ENCODE results near the gene COPZ2. TPM values are rescaled to one million over a fixed set of nuclear protein-coding genes. Genes with fewer than 3 reads are reported as not detected.

COPZ2 gene
- total and polyA plus RNA-seq, 4 donors, result 7.8 to 137 (median 31.3) TPM

- Histone ChIP-seq H3K4me3 (ENCODE audit: low read depth, low read length) (no peak overlapping the region), H3K27me3 (ENCODE audit: control insufficient read depth, insufficient read depth, low read length) (no peaks in the 10 kb centered on the region), H3K27ac (ENCODE audit: low read depth, low read length) (no peak overlapping the region), H3K9me3 (ENCODE audit: control insufficient read depth, insufficient read depth, low read length) (no peaks in the 10 kb centered on the region), H3K4me1 (ENCODE audit: control insufficient read depth, insufficient read depth, low read length) (peaks cover 40% of the 10 kb centered on the region), H3K36me3 (ENCODE audit: control insufficient read depth, insufficient read depth, low read length) (peaks cover 79% of the 10 kb centered on the region)
- no peak for DNase-seq (ENCODE audit: low read depth in 4 of 6, low spot score in 6 of 6)
- 83% methylated on average over 1 of the region's 4 CpGs for WGBS (ENCODE audit: insufficient coverage)
These were observed 20.0 kb upstream of the COPZ2 start for GRCh38 chr17:48057626-48058025.

DNA sequence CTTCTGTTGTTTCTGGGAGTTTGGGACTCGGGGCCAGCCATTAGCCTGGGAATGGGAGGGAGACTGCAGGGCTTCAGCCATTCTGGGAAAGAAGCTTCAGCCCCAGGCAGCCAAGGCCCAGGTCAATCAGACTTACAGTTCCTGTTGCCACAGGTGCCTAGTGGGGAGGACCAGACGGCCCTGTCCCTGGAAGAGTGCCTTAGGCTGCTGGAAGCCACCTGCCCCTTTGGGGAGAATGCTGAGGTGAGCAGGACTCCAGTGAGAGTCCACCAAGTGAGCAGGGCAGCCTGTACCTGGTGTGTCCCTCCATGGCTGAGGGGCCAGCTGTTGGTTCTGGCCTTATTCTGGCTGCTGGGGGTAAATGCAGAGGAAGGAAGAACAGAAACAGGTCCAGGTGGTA lies 19.3 kb upstream of the COPZ2 start:
- peaks cover 73% of the 10 kb centered on the region for H3K36me3 ChIP-seq (ENCODE audit: control insufficient read depth, insufficient read depth, low read length)
- no peaks in the 10 kb centered on the region for H3K27me3 ChIP-seq (ENCODE audit: control insufficient read depth, insufficient read depth, low read length)
- H3K4me3 ChIP-seq (ENCODE audit: low read depth, low read length), result no peak overlapping the region
- peaks cover 48% of the 10 kb centered on the region for H3K4me1 ChIP-seq (ENCODE audit: control insufficient read depth, insufficient read depth, low read length)
- no peak for DNase-seq (ENCODE audit: low read depth in 4 of 6, low spot score in 6 of 6)
- H3K9me3 ChIP-seq (ENCODE audit: control insufficient read depth, insufficient read depth, low read length), result no peaks in the 10 kb centered on the region
- WGBS (ENCODE audit: insufficient coverage), result 86% methylated on average over 2 of the region's 2 CpGs
- H3K27ac ChIP-seq (ENCODE audit: low read depth, low read length), result no peak overlapping the region

GRCh38 chr17:48056246-48056745 lies 18.7 kb upstream of the COPZ2 start:
- 87% methylated on average over 3 of the region's 10 CpGs for WGBS (ENCODE audit: insufficient coverage)
- Histone ChIP-seq H3K9me3 (ENCODE audit: control insufficient read depth, insufficient read depth, low read length) (no peaks in the 10 kb centered on the region), H3K4me1 (ENCODE audit: control insufficient read depth, insufficient read depth, low read length) (peaks cover 54% of the 10 kb centered on the region), H3K4me3 (ENCODE audit: low read depth, low read length) (no peak overlapping the region), H3K27ac (ENCODE audit: low read depth, low read length) (no peak overlapping the region), H3K27me3 (ENCODE audit: control insufficient read depth, insufficient read depth, low read length) (no peaks in the 10 kb centered on the region), H3K36me3 (ENCODE audit: control insufficient read depth, insufficient read depth, low read length) (peaks cover 72% of the 10 kb centered on the region)
- DNase-seq (ENCODE audit: low read depth in 4 of 6, low spot score in 6 of 6), result no peak

DNA sequence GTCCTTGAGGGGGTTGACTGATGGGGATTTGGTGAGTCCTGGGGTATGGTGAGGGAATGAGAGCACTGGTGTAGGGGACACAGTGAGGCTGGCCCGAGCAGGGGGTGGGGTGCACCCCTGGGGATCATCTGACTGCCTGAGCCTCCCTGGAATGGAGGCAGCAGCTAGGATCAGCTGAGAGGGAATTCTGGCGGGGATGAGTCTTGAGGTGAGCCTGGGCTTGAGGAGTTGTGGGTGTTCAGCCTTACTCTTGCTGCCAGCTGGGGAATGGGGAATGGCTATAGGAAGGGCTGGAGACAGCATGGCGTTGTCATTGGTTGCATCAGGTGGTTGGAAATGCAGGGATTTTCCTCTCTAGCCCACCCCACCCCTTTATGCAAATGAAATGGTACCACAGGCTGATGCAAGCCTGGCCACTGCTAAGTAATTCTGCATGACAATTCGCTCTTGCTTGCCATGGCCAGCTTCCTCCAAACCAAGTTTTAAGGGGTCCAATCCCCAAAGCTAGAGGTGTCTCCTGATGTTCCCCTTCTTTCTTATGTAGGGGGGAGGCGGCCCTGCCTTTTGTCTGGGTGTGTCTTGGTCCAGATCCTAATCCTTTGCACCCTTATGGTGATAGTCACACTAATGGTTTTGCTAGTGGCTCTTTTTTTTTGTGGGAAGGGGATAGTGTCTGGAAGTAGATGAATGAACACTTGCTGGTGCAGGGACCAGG lies 18.1 kb upstream of the COPZ2 start:
- Histone ChIP-seq H3K27ac (ENCODE audit: low read depth, low read length) (no peak overlapping the region), H3K9me3 (ENCODE audit: control insufficient read depth, insufficient read depth, low read length) (no peaks in the 10 kb centered on the region), H3K36me3 (ENCODE audit: control insufficient read depth, insufficient read depth, low read length) (peaks cover 73% of the 10 kb centered on the region), H3K4me1 (ENCODE audit: control insufficient read depth, insufficient read depth, low read length) (peaks cover 60% of the 10 kb centered on the region), H3K27me3 (ENCODE audit: control insufficient read depth, insufficient read depth, low read length) (no peaks in the 10 kb centered on the region), H3K4me3 (ENCODE audit: low read depth, low read length) (peak overlapping the region; percentile 39)
- 62% methylated on average over 3 of the region's 5 CpGs for WGBS (ENCODE audit: insufficient coverage)
- no peak for DNase-seq (ENCODE audit: low read depth in 4 of 6, low spot score in 6 of 6)

- DNase-seq (ENCODE audit: low read depth in 4 of 6, low spot score in 6 of 6), result peak in 4 of 6 donors; percentile 76 to 98 (median 86)
- Histone ChIP-seq H3K9me3 (ENCODE audit: control insufficient read depth, insufficient read depth, low read length) (no peaks in the 10 kb centered on the region), H3K27ac (ENCODE audit: low read depth, low read length) (peak overlapping the region; percentile 99), H3K4me1 (ENCODE audit: control insufficient read depth, insufficient read depth, low read length) (peaks cover 67% of the 10 kb centered on the region), H3K4me3 (ENCODE audit: low read depth, low read length) (peak overlapping the region; percentile 39), H3K36me3 (ENCODE audit: control insufficient read depth, insufficient read depth, low read length) (peaks cover 63% of the 10 kb centered on the region), H3K27me3 (ENCODE audit: control insufficient read depth, insufficient read depth, low read length) (no peaks in the 10 kb centered on the region)
- 16% methylated on average over 33 of the region's 34 CpGs for WGBS (ENCODE audit: insufficient coverage)
These were observed 16.9 kb upstream of the COPZ2 start for GRCh38 chr17:48054238-48055185.

- 12% methylated on average over 6 of the region's 6 CpGs for WGBS (ENCODE audit: insufficient coverage)
- Histone ChIP-seq H3K27me3 (ENCODE audit: control insufficient read depth, insufficient read depth, low read length) (no peaks in the 10 kb centered on the region), H3K4me3 (ENCODE audit: low read depth, low read length) (peak overlapping the region; percentile 16), H3K36me3 (ENCODE audit: control insufficient read depth, insufficient read depth, low read length) (peaks cover 56% of the 10 kb centered on the region), H3K27ac (ENCODE audit: low read depth, low read length) (peak overlapping the region; percentile 99), H3K4me1 (ENCODE audit: control insufficient read depth, insufficient read depth, low read length) (peaks cover 72% of the 10 kb centered on the region), H3K9me3 (ENCODE audit: control insufficient read depth, insufficient read depth, low read length) (no peaks in the 10 kb centered on the region)
- no peak for DNase-seq (ENCODE audit: low read depth in 4 of 6, low spot score in 6 of 6)
These were observed 16.2 kb upstream of the COPZ2 start for GRCh38 chr17:48053758-48054237.

GRCh38 chr17:48052956-48053757 lies 15.6 kb upstream of the COPZ2 start:
- no peak overlapping the region for H3K4me3 ChIP-seq (ENCODE audit: low read depth, low read length)
- DNase-seq (ENCODE audit: low read depth in 4 of 6, low spot score in 6 of 6), result peak in 2 of 6 donors; percentile 50 to 84
- H3K4me1 ChIP-seq (ENCODE audit: control insufficient read depth, insufficient read depth, low read length), result peaks cover 72% of the 10 kb centered on the region
- WGBS (ENCODE audit: insufficient coverage), result 28% methylated on average over 4 of the region's 5 CpGs
- H3K9me3 ChIP-seq (ENCODE audit: control insufficient read depth, insufficient read depth, low read length), result no peaks in the 10 kb centered on the region
- peaks cover 49% of the 10 kb centered on the region for H3K36me3 ChIP-seq (ENCODE audit: control insufficient read depth, insufficient read depth, low read length)
- peak overlapping the region; percentile 99 for H3K27ac ChIP-seq (ENCODE audit: low read depth, low read length)
- no peaks in the 10 kb centered on the region for H3K27me3 ChIP-seq (ENCODE audit: control insufficient read depth, insufficient read depth, low read length)

- Histone ChIP-seq H3K9me3 (ENCODE audit: control insufficient read depth, insufficient read depth, low read length) (no peaks in the 10 kb centered on the region), H3K4me1 (ENCODE audit: control insufficient read depth, insufficient read depth, low read length) (peaks cover 77% of the 10 kb centered on the region), H3K4me3 (ENCODE audit: low read depth, low read length) (peak overlapping the region; percentile 19), H3K27me3 (ENCODE audit: control insufficient read depth, insufficient read depth, low read length) (no peaks in the 10 kb centered on the region), H3K27ac (ENCODE audit: low read depth, low read length) (peak overlapping the region; percentile 99), H3K36me3 (ENCODE audit: control insufficient read depth, insufficient read depth, low read length) (peaks cover 37% of the 10 kb centered on the region)
- 36% methylated on average over 3 of the region's 5 CpGs for WGBS (ENCODE audit: insufficient coverage)
- DNase-seq (ENCODE audit: low read depth in 4 of 6, low spot score in 6 of 6), result peak in 3 of 6 donors; percentile 61 to 92 (median 80)
These were observed 14.3 kb upstream of the COPZ2 start for GRCh38 chr17:48051706-48052486.
